HCT116 (cell line): ENCODE measurements around the gene AGAP1. TPM values are rescaled to one million over a fixed set of nuclear protein-coding genes. Genes with fewer than 3 reads are reported as not detected.

ENCODE experiments used
- ATAC-seq: fragments of 200-7000 bp; cut with Tn5 transposase; 2 replicates; pipeline ENCODE4 v1.9.1; 2020; ENCODE audit warnings: mild to moderate bottlenecking, moderate library complexity
- BruUV-seq: library from RNA; stranded (reverse); fragments of 400-500 nt; replicated peaks from 2 replicates; lab custom pipeline; 2021; lab: Mats Ljungman, UMichigan
- CTCF ChIA-PET: fragments of 300-600 bp; sonication (Branson Sonifier 250); formaldehyde crosslinking; loops from one replicate; lab custom pipeline; 2021; ENCODE audit warnings: antibody characterized with exemption; lab: Charles Lee
- POLR2A ChIA-PET: fragments of 300-600, 350-600 bp; sonication (Branson Sonifier 250); formaldehyde crosslinking; loops from one replicate; lab custom pipeline; 2021; ENCODE audit warnings: antibody characterized with exemption; lab: Charles Lee
- RAD21 ChIA-PET, 2 experiments: fragments of 300-600 bp; sonication (Branson Sonifier 250); formaldehyde crosslinking; loops; one replicate each; lab custom pipeline; 2023; ENCODE audit warnings: low total read pairs in 2 of 2; ENCODE audit not compliant: uncharacterized antibody in 2 of 2, unreplicated experiment in 2 of 2, low non-redundant PET in 1 of 2; lab: Charles Lee
- DNase-seq: peaks from one replicate; pipeline ENCODE4 v3.0.0-alpha.2; 2010; ENCODE audit warnings: low read depth, low spot score
- H2AFZ ChIP-seq: fragments of 200-600 bp; shearing (Covaris generic), sonication (generic); 2 replicates; pipeline ENCODE4 v1.6.1; 2017; ENCODE audit warnings: low read depth, mixed run types, mixed read lengths, antibody characterized with exemption, low read length; ENCODE audit not compliant: poor library complexity, severe bottlenecking
- H3K27ac ChIP-seq: 2 replicates; pipeline ENCODE4 v1.5.1; 2012; ENCODE audit warnings: low read depth, low read length
- H3K27me3 ChIP-seq: fragments of 200-600 bp; sonication (generic); 2 replicates; pipeline ENCODE4 v1.6.1; 2016; ENCODE audit warnings: mixed run types, low read length, mixed read lengths; ENCODE audit not compliant: insufficient read depth
- H3K36me3 ChIP-seq, 2 experiments: fragments of 200-500 bp in 1 of 2; fragments of 200-600 bp in 1 of 2; sonication (Bioruptor generic) in 1 of 2; sonication (generic) in 1 of 2; 2 replicates each; pipeline versions ENCODE4 v1.5.1 to v1.6.1; 2014 to 2016; ENCODE audit warnings: low read length in 2 of 2, inconsistent platforms in 1 of 2, mixed read lengths in 1 of 2, mixed run types in 1 of 2; ENCODE audit not compliant: insufficient read depth in 2 of 2, control insufficient read depth in 1 of 2
- H3K4me1 ChIP-seq, 2 experiments: fragments of 200-600 bp in 1 of 2; sonication (generic) in 1 of 2; 2 replicates each; pipeline versions ENCODE4 v1.5.1 to v1.6.1; 2012 to 2017; ENCODE audit warnings: low read length in 2 of 2, inconsistent platforms in 1 of 2, mild to moderate bottlenecking in 1 of 2, mixed read lengths in 1 of 2, mixed run types in 1 of 2, moderate library complexity in 1 of 2; ENCODE audit not compliant: insufficient read depth in 2 of 2, control insufficient read depth in 1 of 2
- H3K4me2 ChIP-seq: fragments of 200-600 bp; sonication (generic); 2 replicates; pipeline ENCODE4 v1.6.1; 2017; ENCODE audit warnings: mixed run types, low read length, mixed read lengths
- H3K4me3 ChIP-seq, 2 experiments: fragments of 200-600 bp in 1 of 2; sonication (generic) in 1 of 2; replicated peaks in 1 of 2; 2 replicates each; pipeline ENCODE4 v1.5.1; 2011 to 2016; ENCODE audit warnings: low read length in 2 of 2, control low read depth in 1 of 2, low read depth in 1 of 2, mild to moderate bottlenecking in 1 of 2, mixed read lengths in 1 of 2, mixed run types in 1 of 2
- H3K79me2 ChIP-seq: fragments of 200-600 bp; sonication (generic); 2 replicates; pipeline ENCODE4 v1.6.1; 2017; ENCODE audit warnings: mild to moderate bottlenecking, mixed run types, low read length, moderate library complexity, mixed read lengths; ENCODE audit not compliant: insufficient read depth
- H3K9ac ChIP-seq: fragments of 200-600 bp; sonication (generic); 2 replicates; pipeline ENCODE4 v1.6.1; 2016; ENCODE audit warnings: low read length, mixed read lengths
- H3K9me2 ChIP-seq: fragments of 200-600 bp; sonication (generic), shearing (Covaris generic); 2 replicates; pipeline ENCODE4 v1.6.1; 2017; ENCODE audit warnings: mixed run types, mild to moderate bottlenecking, moderate library complexity; ENCODE audit not compliant: insufficient read depth
- H3K9me3 ChIP-seq, 2 experiments: fragments of 200-500 bp in 1 of 2; fragments of 200-600 bp in 1 of 2; sonication (Bioruptor generic) in 1 of 2; sonication (generic) in 1 of 2; 2 replicates each; pipeline ENCODE4 v1.6.1; 2014 to 2017; ENCODE audit warnings: low read length in 2 of 2, mixed read lengths in 2 of 2, inconsistent platforms in 1 of 2, low read depth in 1 of 2, mild to moderate bottlenecking in 1 of 2, mixed run types in 1 of 2, moderate library complexity in 1 of 2; ENCODE audit not compliant: control insufficient read depth in 1 of 2, insufficient read depth in 1 of 2
- H4K20me1 ChIP-seq: fragments of 200-600 bp; sonication (generic), shearing (Covaris generic); 2 replicates; pipeline ENCODE4 v1.6.1; 2017; ENCODE audit warnings: mixed run types, mild to moderate bottlenecking, moderate library complexity; ENCODE audit not compliant: insufficient read depth
- CBX3 ChIP-seq: IDR thresholded peaks from 2 replicates; pipeline ENCODE4 v1.6.1; 2012; ENCODE audit warnings: low read depth
- CEBPB ChIP-seq: IDR thresholded peaks from 2 replicates; pipeline ENCODE4 v1.6.1; 2012; ENCODE audit warnings: low read depth
- CTCF ChIP-seq, 3 experiments: fragments of 200-600 bp in 1 of 3; sonication (generic) in 1 of 3; IDR thresholded peaks in 2 of 3; conservative IDR thresholded peaks in 1 of 3; 2 replicates each; pipeline ENCODE4 v1.5.1; 2012 to 2017; ENCODE audit warnings: low read depth in 2 of 3, low read length in 2 of 3, antibody characterized with exemption in 1 of 3, borderline replicate concordance in 1 of 3, control low read depth in 1 of 3, mild to moderate bottlenecking in 1 of 3, mixed read lengths in 1 of 3, mixed run types in 1 of 3, moderate library complexity in 1 of 3; ENCODE audit not compliant: insufficient read depth in 1 of 3
- ELF1 ChIP-seq: IDR thresholded peaks from 2 replicates; pipeline ENCODE4 v1.6.1; 2012; ENCODE audit warnings: low read depth, borderline replicate concordance
- EZH2 ChIP-seq: fragments of 200-600 bp; sonication (generic); IDR thresholded peaks from 2 replicates; pipeline ENCODE4 v1.6.1; 2017; ENCODE audit warnings: antibody characterized with exemption, mixed run types
- POLR2A ChIP-seq: IDR thresholded peaks from 2 replicates; pipeline ENCODE4 v1.7.0; 2011; ENCODE audit warnings: borderline replicate concordance; ENCODE audit not compliant: insufficient read depth, insufficient read length; ENCODE audit errors: extremely low read depth
- POLR2AphosphoS5 ChIP-seq: IDR thresholded peaks from 2 replicates; pipeline ENCODE4 v1.6.1; 2011; ENCODE audit warnings: mild to moderate bottlenecking, low read depth, low read length, moderate library complexity
- SIN3A ChIP-seq: IDR thresholded peaks from 2 replicates; pipeline ENCODE4 v1.6.1; 2012; ENCODE audit warnings: low read depth
- TCF7L2 ChIP-seq: IDR thresholded peaks from 2 replicates; pipeline ENCODE4 v1.7.0; 2011; ENCODE audit warnings: borderline replicate concordance, inconsistent platforms; ENCODE audit not compliant: insufficient read depth, insufficient read length; ENCODE audit errors: extremely low read depth
- YY1 ChIP-seq: IDR thresholded peaks from 2 replicates; pipeline ENCODE4 v1.6.1; 2011; ENCODE audit warnings: low read length, low read depth, moderate library complexity, mild to moderate bottlenecking; ENCODE audit not compliant: insufficient replicate concordance; ENCODE audit errors: extremely low read depth
- ZBTB33 ChIP-seq: IDR thresholded peaks from 2 replicates; pipeline ENCODE4 v1.6.1; 2011; ENCODE audit warnings: mild to moderate bottlenecking, low read length, moderate library complexity; ENCODE audit not compliant: insufficient replicate concordance; ENCODE audit errors: extremely low read depth
- intact Hi-C: fragments of 100-400 bp; cut with micrococcal nuclease; formaldehyde crosslinking; loops from 2 replicates; pipeline ENCODE4 v1.10.0; 2022
- total RNA-seq: library from RNA; stranded (reverse); gene quantifications from one replicate; pipeline ENCODE4 v1.2.1, GENCODE V29; 2021; ENCODE audit not compliant: unreplicated experiment

The AGAP1 gene
- total RNA-seq, 1 experiment from 2014 or later, result 43.8 TPM

GRCh38 chr2:235549735-235550377, 56.0 kb downstream of the AGAP1 start:
- H2AFZ ChIP-seq, result no peak overlapping the region
- no peak for DNase-seq
- BruUV-seq, result no TSS peak
- H3K9me2 ChIP-seq, result no peaks in the 10 kb centered on the region
- no peak overlapping the region for H3K9ac ChIP-seq
- H3K36me3 ChIP-seq, result no peaks in the 10 kb centered on the region
- H3K27me3 ChIP-seq, result no peaks in the 10 kb centered on the region
- TF ChIP-seq ZBTB33 (no peak), POLR2A (no peak), TCF7L2 (no peak), POLR2AphosphoS5 (no peak), EZH2 (no peak), ELF1 (no peak), YY1 (no peak), CTCF (IDR thresholded peaks at IDR 0.05 in 2 of 3, conservative IDR thresholded peaks at IDR 0.05 in 1 of 3; ENCODE audit: borderline replicate concordance in 1 of 3, insufficient read depth in 1 of 3, low read depth in 2 of 3, low read length in 2 of 3) (no peak), CEBPB (no peak), SIN3A (no peak), CBX3 (no peak)
- TF ChIP-seq, all 23 proteins: peak for 0
- Histone ChIP-seq H3K9me3 (no peaks in the 10 kb centered on the region), H4K20me1 (0 out of 2 replicates have a peak, but pooled peaks cover 8% of the 10 kb centered on the region), H3K4me1 (peaks cover 3 to 22% of the 10 kb centered on the region in 2 experiments; a peak in 3 of 4 replicates), H3K4me2 (no peak overlapping the region), H3K4me3 (no peak overlapping the region), H3K79me2 (peaks cover 91% of the 10 kb centered on the region), H3K27ac (no peak overlapping the region)
- ChIA-PET POLR2A (no interaction called here), CTCF (interaction anchor here (2.6 kb wide), 1 partner anchor 414 kb away, joined by 8 read pairs; no protein-coding TSS in a partner anchor), RAD21 (no interaction called here)
- intact Hi-C loops, result no loop called here
- no peak for ATAC-seq
